K562 (cell line): ENCODE results near the gene WARS2. TPM values are rescaled to one million over a fixed set of nuclear protein-coding genes. Genes with fewer than 3 reads are reported as not detected.

ENCODE experiments used
- ATAC-seq: fragments of 200-7000 bp; cut with Tn5 transposase; 3 replicates; pipeline ENCODE4 v1.9.1; 2020; ENCODE audit warnings: moderate library complexity
- BruUV-seq: library from RNA; stranded (reverse); fragments of 400-500 nt; replicated peaks from 2 replicates; lab custom pipeline; 2021; lab: Mats Ljungman, UMichigan
- CTCF ChIA-PET: fragments of 300-600 bp; formaldehyde crosslinking; extraction: SDS; loops from one replicate; lab custom pipeline; 2021; ENCODE audit warnings: low intra/inter-chr PET ratio; lab: Yijun Ruan, JAX
- POLR2A ChIA-PET: fragments of 300-600, 350-650 bp; sonication (Branson Sonifier 250); formaldehyde crosslinking; extraction: SDS; loops from one replicate; lab custom pipeline; 2021; ENCODE audit warnings: antibody characterized with exemption, inconsistent platforms; lab: Yijun Ruan, JAX
- DNase-seq, 4 experiments: peaks; one replicate each; pipeline versions ENCODE4 v3.0.0 to v3.0.0-alpha.2; 2011 to 2018; ENCODE audit warnings: low spot score in 3 of 4, mixed read lengths in 3 of 4; ENCODE audit errors: extremely low read depth in 1 of 4
- FAIRE-seq: peaks from 2 replicates; lab custom pipeline; 2011; peaks lifted over from hg19 to GRCh38; lab: Jason Lieb, UNC
- H2AFZ ChIP-seq: 2 replicates; pipeline ENCODE4 v1.6.0; 2011; ENCODE audit warnings: low read depth, low read length, control low read depth, inconsistent platforms
- H3K27ac ChIP-seq: fragments of 200-600 bp; 3 replicates; pipeline ENCODE4 v1.8.0; 2011; ENCODE audit warnings: low read depth, mild to moderate bottlenecking, control low read depth, inconsistent platforms, low read length, moderate library complexity, mixed read lengths; ENCODE audit errors: extremely low read depth
- H3K27me3 ChIP-seq, 2 experiments: fragments of 300-600 bp in 1 of 2; 2 replicates in 1 of 2; 3 replicates in 1 of 2; pipeline versions ENCODE4 v1.6.0 to v1.8.0; 2011; ENCODE audit warnings: inconsistent platforms in 2 of 2, low read length in 2 of 2, mild to moderate bottlenecking in 1 of 2, mixed read lengths in 1 of 2, moderate library complexity in 1 of 2; ENCODE audit not compliant: control insufficient read depth in 2 of 2, insufficient read depth in 2 of 2
- H3K36me3 ChIP-seq: fragments of 300-600 bp; 3 replicates; pipeline ENCODE4 v1.8.0; 2011; ENCODE audit warnings: mild to moderate bottlenecking, low read length, inconsistent platforms; ENCODE audit not compliant: control insufficient read depth, insufficient read depth
- H3K4me1 ChIP-seq, 2 experiments: fragments of 200-600 bp in 1 of 2; replicated peaks in 1 of 2; 2 replicates in 1 of 2; 3 replicates in 1 of 2; pipeline versions ENCODE4 v1.5.1 to v1.8.0; 2011; ENCODE audit warnings: inconsistent platforms in 2 of 2, low read length in 2 of 2, mild to moderate bottlenecking in 1 of 2, mixed read lengths in 1 of 2, moderate library complexity in 1 of 2; ENCODE audit not compliant: control insufficient read depth in 2 of 2, insufficient read depth in 2 of 2
- H3K4me2 ChIP-seq: 2 replicates; pipeline ENCODE4 v1.6.1; 2011; ENCODE audit warnings: low read length, control low read depth, inconsistent platforms, mixed read lengths; ENCODE audit not compliant: insufficient read depth
- H3K4me3 ChIP-seq: fragments of 200-600 bp; sonication (generic), shearing (Covaris generic); 2 replicates; pipeline ENCODE4 v1.5.1; 2016; ENCODE audit warnings: control low read depth, inconsistent platforms
- H3K79me2 ChIP-seq: fragments of 200-600 bp; 3 replicates; pipeline ENCODE4 v1.8.0; 2011; ENCODE audit warnings: low read length, inconsistent platforms; ENCODE audit not compliant: control insufficient read depth, insufficient read depth
- H3K9ac ChIP-seq, 2 experiments: 2 replicates each; pipeline versions ENCODE4 v1.6.0 to v1.6.1; 2011; ENCODE audit warnings: low read depth in 2 of 2, low read length in 2 of 2, control low read depth in 1 of 2, inconsistent platforms in 1 of 2, mild to moderate bottlenecking in 1 of 2, mixed read lengths in 1 of 2; ENCODE audit not compliant: insufficient read depth in 1 of 2
- H3K9me1 ChIP-seq: one replicate; pipeline ENCODE4 v1.6.0; 2011; ENCODE audit warnings: inconsistent platforms, mild to moderate bottlenecking, low read length, moderate library complexity; ENCODE audit not compliant: control insufficient read depth, insufficient read depth
- H3K9me3 ChIP-seq: replicated peaks from 2 replicates; pipeline ENCODE4 v1.5.1; 2011; ENCODE audit warnings: low read depth, low read length, inconsistent platforms; ENCODE audit not compliant: control insufficient read depth, insufficient read depth
- H4K20me1 ChIP-seq: replicated peaks from 2 replicates; pipeline ENCODE4 v1.6.1; 2011; ENCODE audit warnings: low read length, inconsistent platforms, mixed read lengths; ENCODE audit not compliant: control insufficient read depth, insufficient read depth
- NFIC ChIP-seq: fragments of 450-650 bp; IDR thresholded peaks from 2 replicates; pipeline ENCODE4 v1.6.1; 2017; ENCODE audit warnings: mild to moderate bottlenecking, inconsistent platforms
- NFIX ChIP-seq: fragments of 250-450 bp; sonication (Bioruptor Pico); IDR thresholded peaks from 2 replicates; pipeline ENCODE4 v1.4.0; 2020; ENCODE audit warnings: low read depth, mild to moderate bottlenecking, moderate library complexity
- POLR2AphosphoS2 ChIP-seq: IDR thresholded peaks from 2 replicates; pipeline ENCODE4 v1.6.1; 2012; ENCODE audit warnings: low read length, improper control_type of control experiment
- RUNX1 ChIP-seq: sonication (generic); IDR thresholded peaks from 2 replicates; pipeline ENCODE4 v1.6.1; 2016; ENCODE audit warnings: antibody characterized with exemption, low read depth
- SMARCC2 ChIP-seq: fragments of 450-650 bp; IDR thresholded peaks from 2 replicates; pipeline ENCODE4 v1.6.1; 2017; ENCODE audit warnings: antibody characterized with exemption, moderate library complexity, mild to moderate bottlenecking, low read depth
- WHSC1 ChIP-seq: IDR thresholded peaks from one replicate; pipeline ENCODE4 v1.6.1; 2012; ENCODE audit warnings: low read length, control low read depth, inconsistent platforms
- ZNF23 ChIP-seq: fragments of 250-450 bp; sonication (Bioruptor Pico); IDR thresholded peaks from 2 replicates; pipeline ENCODE4 v1.4.0; 2020; ENCODE audit warnings: mild to moderate bottlenecking
- WGBS: fragments of 100-300 bp; shearing (Covaris generic); methylation state at CpG from one replicate; pipeline ENCODE4 v1.1.6; 2016; ENCODE audit warnings: low coverage, mixed read lengths; ENCODE audit not compliant: insufficient coverage; ENCODE audit errors: missing lambda C conversion rate; 5-methylcytosine and 5-hydroxymethylcytosine counted together
- in situ Hi-C: fragments of 300-500 bp; cut with MboI; formaldehyde crosslinking; loops from 4 replicates; pipeline ENCODE4 v1.15.0; 2018; ENCODE audit warnings: inconsistent platforms, mixed read lengths
- intact Hi-C: fragments of 100-400 bp; cut with micrococcal nuclease; formaldehyde crosslinking; loops from 2 replicates; pipeline ENCODE4 v1.14.2; 2022
- polyA plus RNA-seq, 8 experiments: library from polyadenylated mRNA; depleted of rRNA in 4 of 8; stranded (reverse) in 5 of 8; unstranded in 3 of 8; fragments of >200 nt; fragmentation: Nextera tagmentation in 2 of 8; fragmentation: Illumina TruSeq in 1 of 8; extraction: Ambion mirVana in 2 of 8; extraction: Trizol in 1 of 8; gene quantifications; 2 replicates each; pipeline versions ENCODE4 v1.2.1 to v1.2.3, GENCODE V29; 2011 to 2014; ENCODE audit warnings: inconsistent platforms in 1 of 8, missing spikeins in 1 of 8
- total RNA-seq, 7 experiments: library from RNA; depleted of rRNA in 6 of 7; stranded (reverse); fragments of >200 nt in 6 of 7; fragmentation: Illumina TruSeq in 2 of 7; extraction: Trizol in 2 of 7; gene quantifications; 2 replicates each; pipeline versions ENCODE4 v1.2.1 to v1.2.3, GENCODE V29; 2011 to 2021; ENCODE audit warnings: low replicate concordance in 1 of 7
- TF ChIP-seq, protein P1 (sequence below): sonication (generic); formaldehyde crosslinking; IDR thresholded peaks from 2 replicates; pipeline ENCODE4 v1.9.0; 2022; ENCODE audit warnings: mild to moderate bottlenecking, missing genetic modification reagents
- TF ChIP-seq, protein P2 (sequence below): fragments of 450-650 bp; IDR thresholded peaks from 2 replicates; pipeline ENCODE4 v1.6.1; 2016
- TF ChIP-seq, protein P3 (sequence below): fragments of 450-650 bp; conservative IDR thresholded peaks from 2 replicates; pipeline ENCODE4 v1.6.1; 2016; ENCODE audit warnings: missing genetic modification characterization, low read depth, mild to moderate bottlenecking, missing compliant biosample characterization, moderate library complexity
- TF ChIP-seq, protein P4 (sequence below): fragments of 250-450 bp; sonication (Bioruptor Pico); IDR thresholded peaks from 2 replicates; pipeline ENCODE4 v1.4.0; 2020; ENCODE audit warnings: mild to moderate bottlenecking
- TF ChIP-seq, protein P5 (sequence below): fragments of 450-650 bp; formaldehyde crosslinking; IDR thresholded peaks from 2 replicates; pipeline ENCODE4 v1.4.0; 2020; ENCODE audit warnings: mild to moderate bottlenecking, moderate library complexity

Gene WARS2
- total and polyA plus RNA-seq, 9 of the 15 experiments (the other 6 are each of a cell fraction or from before 2014, with no cell fraction given), result 5.7 to 18.0 (median 16.9) TPM

DNA sequence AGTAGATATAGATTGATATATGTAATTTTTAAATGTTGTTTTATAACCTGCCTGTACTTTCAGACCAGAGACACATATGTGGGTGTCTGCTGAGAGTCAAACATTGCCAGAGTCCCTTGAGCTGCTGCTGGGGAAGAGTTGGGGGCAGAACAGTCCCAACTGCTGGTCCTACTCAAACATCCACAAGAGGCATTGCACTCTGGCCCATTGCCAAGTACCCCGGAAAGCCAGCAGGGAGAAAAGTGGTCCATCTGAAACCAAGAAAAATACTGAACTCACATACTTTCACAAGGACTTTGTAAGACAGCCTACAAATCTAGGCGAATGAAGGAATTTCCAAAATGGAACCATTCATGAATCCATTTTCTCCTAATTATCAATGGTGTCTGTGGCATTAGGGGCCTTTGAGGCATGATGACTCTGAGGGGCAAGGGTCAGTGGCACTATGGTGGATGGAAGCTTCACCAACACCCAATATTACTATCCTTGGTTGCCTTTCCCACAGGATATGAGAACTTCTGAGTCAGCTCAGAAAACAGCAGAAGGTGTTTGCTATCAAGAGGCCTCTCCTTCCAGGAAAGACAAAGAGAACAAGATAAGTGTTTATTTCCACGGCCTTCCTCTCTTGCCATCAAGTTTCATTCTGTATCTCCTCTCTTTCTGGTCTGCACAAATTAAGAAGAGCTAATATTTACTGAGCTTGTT lies 145.0 kb downstream of the WARS2 start:
- in situ Hi-C loops, result no loop called here
- no peak overlapping the region for H2AFZ ChIP-seq
- ChIA-PET CTCF (no interaction called here), POLR2A (no interaction called here)
- H3K27me3 ChIP-seq, result peaks cover 32 to 58% of the 10 kb centered on the region in 2 experiments
- H3K4me3 ChIP-seq, result no peak overlapping the region
- no peak overlapping the region for H3K27ac ChIP-seq
- no peak for DNase-seq
- no peak overlapping the region for H3K9ac ChIP-seq
- H3K9me1 ChIP-seq, result no peaks in the 10 kb centered on the region
- 0% methylated on average over 3 of the region's 3 CpGs for WGBS
- H3K4me1 ChIP-seq, result peaks cover 0 to 6% of the 10 kb centered on the region in 2 experiments; a peak in 3 of 5 replicates
- no peaks in the 10 kb centered on the region for H4K20me1 ChIP-seq
- no peaks in the 10 kb centered on the region for H3K36me3 ChIP-seq
- TF ChIP-seq RUNX1 (no peak), NFIX (CRISPR knock-in tag) (peak; percentile 61; the same call in 1 of the 2 replicates), NFIC (peak; percentile 86), WHSC1 (no peak), ZNF23 (CRISPR knock-in tag) (no peak), POLR2AphosphoS2 (no peak), SMARCC2 (no peak)
- TF ChIP-seq, protein P1, sequence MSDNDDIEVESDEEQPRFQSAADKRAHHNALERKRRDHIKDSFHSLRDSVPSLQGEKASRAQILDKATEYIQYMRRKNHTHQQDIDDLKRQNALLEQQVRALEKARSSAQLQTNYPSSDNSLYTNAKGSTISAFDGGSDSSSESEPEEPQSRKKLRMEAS (CRISPR knock-in tag), result no peak
- TF ChIP-seq, protein P2, sequence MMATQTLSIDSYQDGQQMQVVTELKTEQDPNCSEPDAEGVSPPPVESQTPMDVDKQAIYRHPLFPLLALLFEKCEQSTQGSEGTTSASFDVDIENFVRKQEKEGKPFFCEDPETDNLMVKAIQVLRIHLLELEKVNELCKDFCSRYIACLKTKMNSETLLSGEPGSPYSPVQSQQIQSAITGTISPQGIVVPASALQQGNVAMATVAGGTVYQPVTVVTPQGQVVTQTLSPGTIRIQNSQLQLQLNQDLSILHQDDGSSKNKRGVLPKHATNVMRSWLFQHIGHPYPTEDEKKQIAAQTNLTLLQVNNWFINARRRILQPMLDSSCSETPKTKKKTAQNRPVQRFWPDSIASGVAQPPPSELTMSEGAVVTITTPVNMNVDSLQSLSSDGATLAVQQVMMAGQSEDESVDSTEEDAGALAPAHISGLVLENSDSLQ, result no peak
- TF ChIP-seq, protein P3, sequence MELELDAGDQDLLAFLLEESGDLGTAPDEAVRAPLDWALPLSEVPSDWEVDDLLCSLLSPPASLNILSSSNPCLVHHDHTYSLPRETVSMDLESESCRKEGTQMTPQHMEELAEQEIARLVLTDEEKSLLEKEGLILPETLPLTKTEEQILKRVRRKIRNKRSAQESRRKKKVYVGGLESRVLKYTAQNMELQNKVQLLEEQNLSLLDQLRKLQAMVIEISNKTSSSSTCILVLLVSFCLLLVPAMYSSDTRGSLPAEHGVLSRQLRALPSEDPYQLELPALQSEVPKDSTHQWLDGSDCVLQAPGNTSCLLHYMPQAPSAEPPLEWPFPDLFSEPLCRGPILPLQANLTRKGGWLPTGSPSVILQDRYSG (tag), result no peak
- TF ChIP-seq, protein P4, sequence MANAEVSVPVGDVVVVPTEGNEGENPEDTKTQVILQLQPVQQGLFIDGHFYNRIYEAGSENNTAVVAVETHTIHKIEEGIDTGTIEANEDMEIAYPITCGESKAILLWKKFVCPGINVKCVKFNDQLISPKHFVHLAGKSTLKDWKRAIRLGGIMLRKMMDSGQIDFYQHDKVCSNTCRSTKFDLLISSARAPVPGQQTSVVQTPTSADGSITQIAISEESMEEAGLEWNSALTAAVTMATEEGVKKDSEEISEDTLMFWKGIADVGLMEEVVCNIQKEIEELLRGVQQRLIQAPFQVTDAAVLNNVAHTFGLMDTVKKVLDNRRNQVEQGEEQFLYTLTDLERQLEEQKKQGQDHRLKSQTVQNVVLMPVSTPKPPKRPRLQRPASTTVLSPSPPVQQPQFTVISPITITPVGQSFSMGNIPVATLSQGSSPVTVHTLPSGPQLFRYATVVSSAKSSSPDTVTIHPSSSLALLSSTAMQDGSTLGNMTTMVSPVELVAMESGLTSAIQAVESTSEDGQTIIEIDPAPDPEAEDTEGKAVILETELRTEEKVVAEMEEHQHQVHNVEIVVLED (CRISPR knock-in tag), result no peak
- TF ChIP-seq, protein P5, sequence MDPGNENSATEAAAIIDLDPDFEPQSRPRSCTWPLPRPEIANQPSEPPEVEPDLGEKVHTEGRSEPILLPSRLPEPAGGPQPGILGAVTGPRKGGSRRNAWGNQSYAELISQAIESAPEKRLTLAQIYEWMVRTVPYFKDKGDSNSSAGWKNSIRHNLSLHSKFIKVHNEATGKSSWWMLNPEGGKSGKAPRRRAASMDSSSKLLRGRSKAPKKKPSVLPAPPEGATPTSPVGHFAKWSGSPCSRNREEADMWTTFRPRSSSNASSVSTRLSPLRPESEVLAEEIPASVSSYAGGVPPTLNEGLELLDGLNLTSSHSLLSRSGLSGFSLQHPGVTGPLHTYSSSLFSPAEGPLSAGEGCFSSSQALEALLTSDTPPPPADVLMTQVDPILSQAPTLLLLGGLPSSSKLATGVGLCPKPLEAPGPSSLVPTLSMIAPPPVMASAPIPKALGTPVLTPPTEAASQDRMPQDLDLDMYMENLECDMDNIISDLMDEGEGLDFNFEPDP, result no peak
- TF ChIP-seq, all 486 proteins: peak for 2
- Histone ChIP-seq H3K9me3 (no peaks in the 10 kb centered on the region), H3K4me2 (no peak overlapping the region), H3K79me2 (no peaks in the 10 kb centered on the region)
- no TSS peak for BruUV-seq
- FAIRE-seq (no peak), ATAC-seq (no peak)
- intact Hi-C loops, result loop anchor here (5.0 kb wide), 1 partner anchor 48 kb away; no protein-coding TSS in a partner anchor
